GM18870 (cell line): ENCODE results near the gene PRCC.
"Not testable (repeated sequence)": the region's sequence is repeated elsewhere in the genome, so short reads cannot be mapped to it uniquely, and the experiment has no call there.

ENCODE experiments used
- ATAC-seq: cut with Tn5 transposase; IDR thresholded peaks from one replicate; pipeline ENCODE4 v1.9.1; 2021; ENCODE audit warnings: moderate library complexity; ENCODE audit not compliant: unreplicated experiment

Gene PRCC

GRCh38 chr1:156760092-156760795 lies 7.1 kb upstream of the PRCC start:
- ATAC-seq = no peak

- no peak for ATAC-seq
Measured at GRCh38 chr1:156760796-156761104, 6.6 kb upstream of the PRCC start.

- ATAC-seq = not testable (repeated sequence)
Measured at GRCh38 chr1:156765136-156765535, 2.2 kb upstream of the PRCC start.

- no peak for ATAC-seq
Measured at GRCh38 chr1:156765666-156766065, 1.7 kb upstream of the PRCC start.

GRCh38 chr1:156766298-156767100 lies 836 bp upstream of the PRCC start:
- peak; percentile 18 for ATAC-seq

GRCh38 chr1:156767879-156768604 lies 707 bp downstream of the PRCC start:
- ATAC-seq = no peak

GRCh38 chr1:156768610-156769295 lies 1.4 kb downstream of the PRCC start:
- no peak for ATAC-seq

GRCh38 chr1:156772222-156772621 lies 4.9 kb downstream of the PRCC start:
- ATAC-seq = no peak

GRCh38 chr1:156772728-156773497 lies 5.6 kb downstream of the PRCC start:
- ATAC-seq = no peak

GRCh38 chr1:156773607-156774006 lies 6.3 kb downstream of the PRCC start:
- ATAC-seq = no peak

GRCh38 chr1:156775799-156776198 lies 8.5 kb downstream of the PRCC start:
- ATAC-seq = no peak

GRCh38 chr1:156776942-156777341 lies 9.6 kb downstream of the PRCC start:
- no peak for ATAC-seq

- no peak for ATAC-seq
Measured at GRCh38 chr1:156777573-156777972, 10.2 kb downstream of the PRCC start.

- no peak for ATAC-seq
Measured at GRCh38 chr1:156781585-156782186, 14.4 kb downstream of the PRCC start.

- no peak for ATAC-seq
Measured at GRCh38 chr1:156785458-156785857, 18.1 kb downstream of the PRCC start.

- no peak for ATAC-seq
Measured at GRCh38 chr1:156786640-156787039, 19.3 kb downstream of the PRCC start.

GRCh38 chr1:156788136-156788535 lies 20.8 kb downstream of the PRCC start:
- no peak for ATAC-seq

GRCh38 chr1:156789621-156790318 lies 22.4 kb downstream of the PRCC start:
- ATAC-seq = no peak

GRCh38 chr1:156794506-156795373 lies 27.4 kb downstream of the PRCC start:
- ATAC-seq = no peak
